Measurements from ENCODE around the gene TBL1X.

- TF ChIP-seq, protein P1, sequence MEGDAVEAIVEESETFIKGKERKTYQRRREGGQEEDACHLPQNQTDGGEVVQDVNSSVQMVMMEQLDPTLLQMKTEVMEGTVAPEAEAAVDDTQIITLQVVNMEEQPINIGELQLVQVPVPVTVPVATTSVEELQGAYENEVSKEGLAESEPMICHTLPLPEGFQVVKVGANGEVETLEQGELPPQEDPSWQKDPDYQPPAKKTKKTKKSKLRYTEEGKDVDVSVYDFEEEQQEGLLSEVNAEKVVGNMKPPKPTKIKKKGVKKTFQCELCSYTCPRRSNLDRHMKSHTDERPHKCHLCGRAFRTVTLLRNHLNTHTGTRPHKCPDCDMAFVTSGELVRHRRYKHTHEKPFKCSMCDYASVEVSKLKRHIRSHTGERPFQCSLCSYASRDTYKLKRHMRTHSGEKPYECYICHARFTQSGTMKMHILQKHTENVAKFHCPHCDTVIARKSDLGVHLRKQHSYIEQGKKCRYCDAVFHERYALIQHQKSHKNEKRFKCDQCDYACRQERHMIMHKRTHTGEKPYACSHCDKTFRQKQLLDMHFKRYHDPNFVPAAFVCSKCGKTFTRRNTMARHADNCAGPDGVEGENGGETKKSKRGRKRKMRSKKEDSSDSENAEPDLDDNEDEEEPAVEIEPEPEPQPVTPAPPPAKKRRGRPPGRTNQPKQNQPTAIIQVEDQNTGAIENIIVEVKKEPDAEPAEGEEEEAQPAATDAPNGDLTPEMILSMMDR (IDR thresholded peaks at IDR 0.05) = no peak
- TF ChIP-seq POLR2A (IDR thresholded peaks at IDR 0.05) = no peak
- TF ChIP-seq POLR2AphosphoS5 (IDR thresholded peaks at IDR 0.05) = no peak
Measured at GRCh38 chrX:9785254-9785943, 320.5 kb downstream of the TBL1X start.

Measured in breast epithelium (tissue), 3 donors.